HG03060 (cell line): Measurements from ENCODE around the gene KISS1.

Experiments
- ATAC-seq: cut with Tn5 transposase; IDR thresholded peaks from one replicate; pipeline ENCODE4 v1.9.1; 2021; ENCODE audit warnings: low read depth, moderate number of reproducible peaks; ENCODE audit not compliant: unreplicated experiment

The KISS1 gene

DNA sequence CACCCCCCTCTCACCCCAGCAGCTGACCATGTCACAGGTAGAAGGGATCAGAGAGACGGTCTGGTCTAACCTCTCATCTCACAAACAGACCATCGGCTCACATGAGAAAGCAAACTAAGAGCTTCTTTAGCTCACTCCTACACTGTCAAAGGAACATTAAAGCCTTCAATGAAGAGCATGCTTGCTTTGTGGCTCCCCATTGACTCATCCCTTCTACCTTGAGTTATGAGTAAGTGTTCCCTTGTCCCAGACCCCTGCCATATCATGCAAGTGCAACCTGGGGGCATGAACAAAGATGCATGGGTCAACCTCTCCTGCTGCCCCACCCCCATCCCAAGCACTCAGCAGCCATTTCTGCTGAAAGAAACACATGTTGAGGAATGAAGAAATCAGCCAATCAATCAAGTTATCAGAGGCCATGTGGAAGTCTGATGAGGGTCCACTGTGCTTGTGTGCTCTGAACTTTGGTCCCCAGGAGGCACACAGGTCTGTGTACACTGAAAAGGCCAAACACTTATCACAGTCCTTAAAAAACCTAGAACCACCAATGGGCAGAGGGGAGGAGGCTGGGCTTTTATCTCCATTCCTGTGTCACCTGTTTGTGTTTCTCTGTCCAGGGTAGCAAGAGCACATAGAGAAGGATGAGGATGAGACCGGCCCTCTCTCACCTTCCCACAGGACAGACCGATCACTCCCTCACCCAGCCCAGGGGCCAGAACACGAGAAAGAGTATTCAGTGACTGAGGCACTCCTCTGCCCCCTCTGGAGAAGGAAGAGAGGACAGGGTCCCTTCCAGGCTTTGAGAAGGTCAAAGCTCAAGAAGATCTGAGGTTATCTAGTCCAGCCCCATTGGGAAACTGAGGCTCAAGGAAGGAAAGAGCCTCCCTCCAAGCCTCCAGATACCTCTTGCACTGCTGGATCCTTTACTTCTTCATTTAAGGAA, 54.0 kb downstream of the KISS1 start:
- no peak for ATAC-seq

DNA sequence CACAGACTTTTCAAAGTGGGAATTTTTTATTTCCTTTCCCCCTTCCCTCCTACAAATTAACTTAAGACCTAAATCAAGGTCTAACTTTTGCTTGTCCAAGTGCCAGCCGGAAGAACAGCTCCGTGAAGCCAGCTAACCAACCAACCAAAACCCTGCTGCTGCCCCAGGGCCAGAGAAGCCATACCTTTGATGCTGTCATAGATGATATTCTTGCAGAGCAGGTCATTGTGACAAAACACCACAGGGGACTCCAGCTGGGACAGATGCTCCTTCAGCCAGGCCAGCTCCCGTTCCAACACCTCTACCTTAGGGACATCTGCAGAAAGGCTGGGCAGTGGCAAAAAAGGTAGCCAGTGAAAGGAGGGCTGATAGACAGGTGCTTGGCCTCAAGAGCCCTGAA, 55.2 kb downstream of the KISS1 start:
- ATAC-seq: no peak
